Ovary (tissue), 3 donors: ENCODE results near the gene NOXA1.

Experiments used
- CTCF ChIP-seq, 3 donors: fragments of 450-650 bp in 2 of 3; fragments of 200-600 bp in 1 of 3; IDR thresholded peaks; one replicate each; pipeline versions ENCODE4 v1.5.1 to v1.8.0; 2016 to 2022; ENCODE audit warnings: antibody characterized with exemption in 3 of 3, mild to moderate bottlenecking in 1 of 3
- EP300 ChIP-seq: sonication (generic); formaldehyde crosslinking; IDR thresholded peaks from one replicate; pipeline ENCODE4 v1.6.1; 2017; ENCODE audit warnings: antibody characterized with exemption
- POLR2A ChIP-seq: fragments of 450-650 bp; IDR thresholded peaks from one replicate; pipeline ENCODE4 v1.6.1; 2017; ENCODE audit warnings: antibody characterized with exemption, mild to moderate bottlenecking, moderate library complexity
- donor health status: DM: no; HTN: no; CAD: no.

- no peak for TF ChIP-seq CTCF (IDR thresholded peaks at IDR 0.05)
- TF ChIP-seq POLR2A = no peak
- TF ChIP-seq EP300 = no peak
These were observed 11.5 kb downstream of the NOXA1 start for GRCh38 chr9:137434498-137435380.
